Measurements from ENCODE around the gene DECR2. TPM values are rescaled to one million over a fixed set of nuclear protein-coding genes. Genes with fewer than 3 reads are reported as not detected.

The DECR2 gene
- total and polyA plus RNA-seq, 2 of the 13 experiments (the other 11 are each of a cell fraction or from before 2014, with no cell fraction given): 36.3 to 44.6 TPM

DNA sequence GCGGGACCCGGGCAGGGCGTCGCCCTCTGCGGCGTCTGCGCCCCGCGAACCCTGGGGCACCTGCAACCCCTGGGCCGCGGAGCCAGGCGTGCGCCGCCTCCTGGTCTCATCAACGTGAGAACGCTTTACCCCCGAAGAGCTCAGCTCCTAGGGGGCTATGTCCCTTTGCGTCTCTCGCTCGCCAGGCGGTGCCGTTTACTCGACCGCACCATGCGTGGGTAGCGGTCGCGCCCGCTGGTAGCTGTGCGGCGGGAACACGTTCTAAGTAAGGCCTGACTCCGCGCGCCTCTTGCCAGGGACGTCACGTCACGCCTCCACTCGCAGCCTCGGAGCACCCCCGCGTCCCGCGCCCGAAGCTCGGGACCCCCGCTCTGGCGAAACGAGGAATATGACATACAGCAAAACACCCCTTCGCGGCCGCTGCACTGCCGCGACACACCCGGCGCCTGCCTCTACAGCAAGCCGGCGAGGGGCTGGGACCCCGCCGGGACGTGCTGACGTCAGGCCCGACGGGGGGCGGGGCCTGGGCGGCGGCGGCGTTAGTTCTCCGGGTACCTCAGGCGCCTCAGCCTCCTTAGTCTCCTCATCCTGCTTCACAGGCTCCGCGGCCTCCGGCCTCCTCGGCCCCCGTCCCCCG is 23.5 kb downstream of the DECR2 start, which contains the start of gene RAB11FIP3 (continued):
- TF ChIP-seq, protein P1, sequence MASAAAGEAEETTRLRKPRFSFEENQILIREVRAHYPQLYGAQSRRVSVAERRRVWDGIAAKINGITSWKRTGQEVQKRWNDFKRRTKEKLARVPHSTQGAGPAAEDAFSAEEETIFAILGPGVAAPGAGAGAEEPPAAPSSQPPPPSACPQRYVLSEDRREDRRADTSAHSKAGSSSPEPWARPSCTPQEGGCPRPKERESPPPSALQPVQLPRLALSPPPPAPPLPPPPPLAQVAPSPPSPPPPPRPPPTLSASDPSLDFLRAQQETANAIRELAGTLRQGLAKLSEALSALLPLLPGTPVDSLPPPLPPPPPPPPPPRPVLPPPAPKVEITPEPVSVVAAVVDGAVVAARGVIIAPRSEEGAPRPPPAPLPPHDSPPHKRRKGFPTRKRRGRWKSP (CRISPR knock-in tag; IDR thresholded peaks at IDR 0.05): peak; percentile 80; the same call in 1 of the 2 replicates
- TF ChIP-seq, protein P2, sequence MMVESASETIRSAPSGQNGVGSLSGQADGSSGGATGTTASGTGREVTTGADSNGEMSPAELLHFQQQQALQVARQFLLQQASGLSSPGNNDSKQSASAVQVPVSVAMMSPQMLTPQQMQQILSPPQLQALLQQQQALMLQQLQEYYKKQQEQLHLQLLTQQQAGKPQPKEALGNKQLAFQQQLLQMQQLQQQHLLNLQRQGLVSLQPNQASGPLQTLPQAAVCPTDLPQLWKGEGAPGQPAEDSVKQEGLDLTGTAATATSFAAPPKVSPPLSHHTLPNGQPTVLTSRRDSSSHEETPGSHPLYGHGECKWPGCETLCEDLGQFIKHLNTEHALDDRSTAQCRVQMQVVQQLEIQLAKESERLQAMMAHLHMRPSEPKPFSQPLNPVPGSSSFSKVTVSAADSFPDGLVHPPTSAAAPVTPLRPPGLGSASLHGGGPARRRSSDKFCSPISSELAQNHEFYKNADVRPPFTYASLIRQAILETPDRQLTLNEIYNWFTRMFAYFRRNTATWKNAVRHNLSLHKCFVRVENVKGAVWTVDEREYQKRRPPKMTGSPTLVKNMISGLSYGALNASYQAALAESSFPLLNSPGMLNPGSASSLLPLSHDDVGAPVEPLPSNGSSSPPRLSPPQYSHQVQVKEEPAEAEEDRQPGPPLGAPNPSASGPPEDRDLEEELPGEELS (CRISPR knock-in tag; IDR thresholded peaks at IDR 0.05): peak; percentile 44; the same call in 1 of the 2 replicates
- TF ChIP-seq ZNF263 (CRISPR knock-in tag; IDR thresholded peaks at IDR 0.05): no peak
- no peak for TF ChIP-seq SIN3B (IDR thresholded peaks at IDR 0.05; ENCODE audit: low read length)
- TF ChIP-seq PAX8 (CRISPR knock-in tag; IDR thresholded peaks at IDR 0.05; ENCODE audit: borderline replicate concordance): no peak; the same call in 1 of the 2 replicates
- no peak; the same call in 1 of the 2 replicates for TF ChIP-seq SAFB2 (CRISPR knock-in tag; IDR thresholded peaks at IDR 0.05; ENCODE audit: borderline replicate concordance, low read depth)
- TF ChIP-seq, protein P3, sequence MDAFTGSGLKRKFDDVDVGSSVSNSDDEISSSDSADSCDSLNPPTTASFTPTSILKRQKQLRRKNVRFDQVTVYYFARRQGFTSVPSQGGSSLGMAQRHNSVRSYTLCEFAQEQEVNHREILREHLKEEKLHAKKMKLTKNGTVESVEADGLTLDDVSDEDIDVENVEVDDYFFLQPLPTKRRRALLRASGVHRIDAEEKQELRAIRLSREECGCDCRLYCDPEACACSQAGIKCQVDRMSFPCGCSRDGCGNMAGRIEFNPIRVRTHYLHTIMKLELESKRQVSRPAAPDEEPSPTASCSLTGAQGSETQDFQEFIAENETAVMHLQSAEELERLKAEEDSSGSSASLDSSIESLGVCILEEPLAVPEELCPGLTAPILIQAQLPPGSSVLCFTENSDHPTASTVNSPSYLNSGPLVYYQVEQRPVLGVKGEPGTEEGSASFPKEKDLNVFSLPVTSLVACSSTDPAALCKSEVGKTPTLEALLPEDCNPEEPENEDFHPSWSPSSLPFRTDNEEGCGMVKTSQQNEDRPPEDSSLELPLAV (CRISPR knock-in tag; conservative IDR thresholded peaks at IDR 0.05; ENCODE audit: low read depth): no peak
- 0 out of 2 replicates have a peak, but pooled peaks have one; percentile 44 for TF ChIP-seq NFATC3 (CRISPR knock-in tag; IDR thresholded peaks at IDR 0.05)
- no peak for TF ChIP-seq FOXP1 (IDR thresholded peaks at IDR 0.05)
- TF ChIP-seq FOXP1 (CRISPR knock-in tag; IDR thresholded peaks at IDR 0.05): no peak
- TF ChIP-seq, protein P4, sequence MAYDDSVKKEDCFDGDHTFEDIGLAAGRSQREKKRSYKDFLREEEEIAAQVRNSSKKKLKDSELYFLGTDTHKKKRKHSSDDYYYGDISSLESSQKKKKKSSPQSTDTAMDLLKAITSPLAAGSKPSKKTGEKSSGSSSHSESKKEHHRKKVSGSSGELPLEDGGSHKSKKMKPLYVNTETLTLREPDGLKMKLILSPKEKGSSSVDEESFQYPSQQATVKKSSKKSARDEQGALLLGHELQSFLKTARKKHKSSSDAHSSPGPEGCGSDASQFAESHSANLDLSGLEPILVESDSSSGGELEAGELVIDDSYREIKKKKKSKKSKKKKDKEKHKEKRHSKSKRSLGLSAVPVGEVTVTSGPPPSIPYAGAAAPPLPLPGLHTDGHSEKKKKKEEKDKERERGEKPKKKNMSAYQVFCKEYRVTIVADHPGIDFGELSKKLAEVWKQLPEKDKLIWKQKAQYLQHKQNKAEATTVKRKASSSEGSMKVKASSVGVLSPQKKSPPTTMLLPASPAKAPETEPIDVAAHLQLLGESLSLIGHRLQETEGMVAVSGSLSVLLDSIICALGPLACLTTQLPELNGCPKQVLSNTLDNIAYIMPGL (CRISPR knock-in tag; IDR thresholded peaks at IDR 0.05; ENCODE audit: borderline replicate concordance in 1 of 2, low read depth in 1 of 2): peak; percentile 90 to 92
- TF ChIP-seq ARNTL (CRISPR knock-in tag; IDR thresholded peaks at IDR 0.05): peak; percentile 63; the same call in 1 of the 2 replicates
- TF ChIP-seq MBNL3 (CRISPR knock-in tag; conservative IDR thresholded peaks at IDR 0.05): no peak
- TF ChIP-seq FOXM1 (CRISPR knock-in tag; IDR thresholded peaks at IDR 0.05): no peak
- no peak for TF ChIP-seq SMC3 (IDR thresholded peaks at IDR 0.05; ENCODE audit: low read length)
- no peak for TF ChIP-seq PRPF4 (IDR thresholded peaks at IDR 0.05; ENCODE audit: low read depth, low read length, poor library complexity, severe bottlenecking)
- peak; percentile 48 for TF ChIP-seq KDM2A (CRISPR knock-in tag; IDR thresholded peaks at IDR 0.05; ENCODE audit: borderline replicate concordance, low read depth)
- peak; percentile 96 for TF ChIP-seq FOXC1 (CRISPR knock-in tag; IDR thresholded peaks at IDR 0.05; ENCODE audit: borderline replicate concordance)
- peak; percentile 60; the same call in 1 of the 2 replicates for TF ChIP-seq ZNF839 (CRISPR knock-in tag; IDR thresholded peaks at IDR 0.05; ENCODE audit: borderline replicate concordance)
- TF ChIP-seq JUNB (CRISPR knock-in tag; IDR thresholded peaks at IDR 0.05; ENCODE audit: borderline replicate concordance): no peak
- no peak for TF ChIP-seq ZNF569 (CRISPR knock-in tag; IDR thresholded peaks at IDR 0.05; ENCODE audit: borderline replicate concordance)
- peak; percentile 40 for TF ChIP-seq NFYB (CRISPR knock-in tag; IDR thresholded peaks at IDR 0.05)
- peak; percentile 52; the same call in 1 of the 2 replicates for TF ChIP-seq TEAD2 (CRISPR knock-in tag; IDR thresholded peaks at IDR 0.05)
- TF ChIP-seq RBAK (CRISPR knock-in tag; IDR thresholded peaks at IDR 0.05): no peak

Measured in HepG2 (cell line).